Uterus (tissue), 4 donors: Measurements from ENCODE around the gene FBXO47. TPM values are rescaled to one million over a fixed set of nuclear protein-coding genes. Genes with fewer than 3 reads are reported as not detected.

Experiments
- DNase-seq, 2 donors: peaks; one replicate each; pipeline ENCODE4 v3.0.0-alpha.2; 2019 to 2020
- H3K27ac ChIP-seq, 2 donors: fragments of 200-600 bp; sonication (generic); 1 replicate in 1 of 2; 2 replicates in 1 of 2; pipeline ENCODE4 v1.5.1; 2016 to 2018
- H3K27me3 ChIP-seq, 2 donors: fragments of 200-600 bp; sonication (generic); one replicate each; pipeline ENCODE4 v1.5.1; 2018 to 2019; ENCODE audit warnings: control low read depth in 1 of 2
- H3K36me3 ChIP-seq, 2 donors: fragments of 200-600 bp; sonication (generic); one replicate each; pipeline ENCODE4 v1.5.1; 2019; ENCODE audit warnings: control low read depth in 1 of 2
- H3K4me1 ChIP-seq, 2 donors: fragments of 200-600 bp; sonication (generic); one replicate each; pipeline ENCODE4 v1.5.1; 2018 to 2019; ENCODE audit warnings: control low read depth in 1 of 2
- H3K4me3 ChIP-seq, 2 donors: fragments of 200-600 bp; sonication (generic); 1 replicate in 1 of 2; 2 replicates in 1 of 2; pipeline ENCODE4 v1.5.1; 2018 to 2019; ENCODE audit warnings: mild to moderate bottlenecking in 1 of 2
- H3K9me3 ChIP-seq, 2 donors: fragments of 200-600 bp; sonication (generic); one replicate each; pipeline ENCODE4 v1.5.1; 2019; ENCODE audit warnings: control low read depth in 1 of 2
- CTCF ChIP-seq, 4 experiments: fragments of 200-600 bp in 2 of 4; fragments of 450-650 bp in 2 of 4; sonication (generic) in 2 of 4; IDR thresholded peaks; one replicate each; pipeline ENCODE4 v1.5.1; 2016 to 2019; ENCODE audit warnings: antibody characterized with exemption in 4 of 4, mild to moderate bottlenecking in 2 of 4, moderate library complexity in 1 of 4
- POLR2A ChIP-seq, 2 donors: fragments of 450-650 bp; IDR thresholded peaks; one replicate each; pipeline ENCODE4 v1.6.1; 2016; ENCODE audit warnings: antibody characterized with exemption in 2 of 2, mild to moderate bottlenecking in 1 of 2, moderate library complexity in 1 of 2
- intact Hi-C: fragments of 100-400 bp; cut with DNase I; formaldehyde crosslinking; loops from one replicate; pipeline ENCODE4 v1.15.1; 2023; ENCODE audit warnings: low total_unique reads
- total RNA-seq, 4 donors: library from RNA; depleted of rRNA in 3 of 4; stranded (reverse); fragments of >200 nt in 3 of 4; gene quantifications; one replicate each; pipeline versions ENCODE4 v1.1.0 to v1.2.4, GENCODE V29; 2014 to 2023
- donor health status: DM: yes; HTN: yes; CAD: no.

Gene FBXO47
- total RNA-seq, 4 donors from 2014 or later: 0.14 TPM; not detected in 3

- H3K9me3 ChIP-seq: no peaks in the 10 kb centered on the region
- no peak for TF ChIP-seq CTCF (IDR thresholded peaks at IDR 0.05)
- TF ChIP-seq POLR2A (IDR thresholded peaks at IDR 0.05): no peak
- H3K36me3 ChIP-seq: no peaks in the 10 kb centered on the region
- no peaks in the 10 kb centered on the region for H3K27me3 ChIP-seq
- no peak overlapping the region for H3K4me3 ChIP-seq
- peaks cover 8 to 33% of the 10 kb centered on the region in 2 donors for H3K4me1 ChIP-seq
- DNase-seq: no peak
- peak overlapping the region; percentile 44 to 49 for H3K27ac ChIP-seq
- intact Hi-C loops: no loop called here
Observed at GRCh38 chr17:38894276-38894675, 72.9 kb downstream of the FBXO47 start.

- H3K9me3 ChIP-seq: no peaks in the 10 kb centered on the region
- no peaks in the 10 kb centered on the region for H3K36me3 ChIP-seq
- no peaks in the 10 kb centered on the region for H3K27me3 ChIP-seq
- H3K4me3 ChIP-seq: no peak overlapping the region
- H3K4me1 ChIP-seq: peaks cover 6 to 27% of the 10 kb centered on the region in 2 donors
- no peak for DNase-seq
- H3K27ac ChIP-seq: peak overlapping the region; percentile 44 to 49
- no peak for TF ChIP-seq POLR2A (IDR thresholded peaks at IDR 0.05)
- no peak for TF ChIP-seq CTCF (IDR thresholded peaks at IDR 0.05)
- intact Hi-C loops: no loop called here
Observed at GRCh38 chr17:38893607-38894006, 73.6 kb downstream of the FBXO47 start.

- Histone ChIP-seq H3K36me3 (no peaks in the 10 kb centered on the region), H3K9me3 (no peaks in the 10 kb centered on the region), H3K4me1 (peaks cover 3 to 23% of the 10 kb centered on the region in 2 donors), H3K27ac (peak overlapping the region; percentile 44 to 49), H3K27me3 (no peaks in the 10 kb centered on the region), H3K4me3 (no peak overlapping the region)
- no peak for TF ChIP-seq POLR2A (IDR thresholded peaks at IDR 0.05)
- TF ChIP-seq CTCF (IDR thresholded peaks at IDR 0.05): no peak
- no peak for DNase-seq
- intact Hi-C loops: no loop called here
Observed at GRCh38 chr17:38893113-38893512, 74.1 kb downstream of the FBXO47 start.

- intact Hi-C loops: no loop called here
- H3K27ac ChIP-seq: no peak overlapping the region
- no peak for TF ChIP-seq POLR2A (IDR thresholded peaks at IDR 0.05)
- TF ChIP-seq CTCF (IDR thresholded peaks at IDR 0.05): no peak
- H3K27me3 ChIP-seq: no peaks in the 10 kb centered on the region
- H3K9me3 ChIP-seq: no peaks in the 10 kb centered on the region
- no peaks in the 10 kb centered on the region for H3K36me3 ChIP-seq
- no peak overlapping the region for H3K4me3 ChIP-seq
- H3K4me1 ChIP-seq: peaks cover 3 to 23% of the 10 kb centered on the region in 2 donors
- DNase-seq: no peak
Observed at GRCh38 chr17:38892620-38893019, 74.6 kb downstream of the FBXO47 start.

GRCh38 chr17:38892083-38892482 lies 75.1 kb downstream of the FBXO47 start:
- H3K4me1 ChIP-seq: peaks cover 0 to 21% of the 10 kb centered on the region in 2 donors

More at GRCh38 chr17:38892083-38892482, 75.1 kb downstream of the FBXO47 start:
- Histone ChIP-seq H3K27me3 (no peaks in the 10 kb centered on the region), H3K36me3 (no peaks in the 10 kb centered on the region), H3K27ac (no peak overlapping the region), H3K9me3 (no peaks in the 10 kb centered on the region), H3K4me3 (no peak overlapping the region)
- no peak for DNase-seq
- intact Hi-C loops: no loop called here
- TF ChIP-seq CTCF (IDR thresholded peaks at IDR 0.05) (no peak), POLR2A (IDR thresholded peaks at IDR 0.05) (no peak)
